SK-N-SH treated with all-trans-retinoic acid at 6 μM for 48 hours (cell line): ENCODE data around the gene PIWIL4.

Source experiments
- ATAC-seq: fragments of 200-7000 bp; cut with Tn5 transposase; 3 replicates; pipeline ENCODE4 v1.9.1; 2020; ENCODE audit warnings: mild to moderate bottlenecking, moderate library complexity
- ARNTL ChIP-seq: fragments of 450-650 bp; formaldehyde crosslinking; IDR thresholded peaks from 2 replicates; pipeline ENCODE4 v1.5.0; 2020; ENCODE audit warnings: low read depth, mild to moderate bottlenecking, moderate library complexity, borderline replicate concordance
- BACH2 ChIP-seq: fragments of 250-450 bp; sonication (Bioruptor Pico); IDR thresholded peaks from 2 replicates; pipeline ENCODE4 v1.9.0; 2021; ENCODE audit warnings: mild to moderate bottlenecking, borderline replicate concordance
- CSDC2 ChIP-seq: fragments of 250-450 bp; sonication (Bioruptor Pico); IDR thresholded peaks from 2 replicates; pipeline ENCODE4 v1.5.0; 2020; ENCODE audit warnings: mild to moderate bottlenecking, moderate library complexity
- CSRNP3 ChIP-seq: fragments of 250-450 bp; sonication (Bioruptor Pico); IDR thresholded peaks from 2 replicates; pipeline ENCODE4 v1.5.1; 2021; ENCODE audit warnings: mild to moderate bottlenecking, moderate library complexity
- ESRRG ChIP-seq: fragments of 250-450 bp; sonication (Bioruptor Pico); IDR thresholded peaks from 2 replicates; pipeline ENCODE4 v1.6.1; 2021; ENCODE audit warnings: mild to moderate bottlenecking
- OSR1 ChIP-seq: fragments of 250-450 bp; sonication (Bioruptor Pico); IDR thresholded peaks from 2 replicates; pipeline ENCODE4 v1.8.0; 2022; ENCODE audit warnings: moderate library complexity, mild to moderate bottlenecking, inconsistent platforms
- PATZ1 ChIP-seq: fragments of 250-450 bp; sonication (Bioruptor Pico); IDR thresholded peaks from 2 replicates; pipeline ENCODE4 v1.8.0; 2020; ENCODE audit warnings: mild to moderate bottlenecking, moderate library complexity, borderline replicate concordance
- POU6F1 ChIP-seq: fragments of 250-450 bp; sonication (Bioruptor Pico); IDR thresholded peaks from 2 replicates; pipeline ENCODE4 v1.8.0; 2021; ENCODE audit warnings: low read depth, mild to moderate bottlenecking, moderate library complexity, borderline replicate concordance
- PPARA ChIP-seq: fragments of 250-450 bp; sonication (Bioruptor Pico); IDR thresholded peaks from 2 replicates; pipeline ENCODE4 v1.5.0; 2020; ENCODE audit warnings: mild to moderate bottlenecking, borderline replicate concordance
- RARB ChIP-seq: fragments of 250-450 bp; sonication (Bioruptor Pico); IDR thresholded peaks from 2 replicates; pipeline ENCODE4 v1.8.0; 2021; ENCODE audit warnings: mild to moderate bottlenecking, moderate library complexity
- SNAI2 ChIP-seq: fragments of 250-450 bp; sonication (Bioruptor Pico); IDR thresholded peaks from 2 replicates; pipeline ENCODE4 v1.5.0; 2020; ENCODE audit warnings: mild to moderate bottlenecking, moderate library complexity
- TCF4 ChIP-seq: fragments of 250-450 bp; sonication (Bioruptor Pico); IDR thresholded peaks from 2 replicates; pipeline ENCODE4 v1.8.0; 2021; ENCODE audit warnings: mild to moderate bottlenecking, moderate library complexity, borderline replicate concordance
- TOX ChIP-seq: fragments of 250-450 bp; sonication (Bioruptor Pico); IDR thresholded peaks from 2 replicates; pipeline ENCODE4 v1.8.0; 2021; ENCODE audit warnings: mild to moderate bottlenecking, moderate library complexity, borderline replicate concordance
- TSHZ2 ChIP-seq: fragments of 250-450 bp; sonication (Bioruptor Pico); IDR thresholded peaks from 2 replicates; pipeline ENCODE4 v1.5.0; 2020; ENCODE audit warnings: mild to moderate bottlenecking, moderate library complexity
- ZC3H10 ChIP-seq: fragments of 250-450 bp; sonication (Bioruptor Pico); IDR thresholded peaks from 2 replicates; pipeline ENCODE4 v1.5.1; 2021; ENCODE audit warnings: mild to moderate bottlenecking, moderate library complexity
- ZFP3 ChIP-seq: fragments of 250-450 bp; sonication (Bioruptor Pico); IDR thresholded peaks from 2 replicates; pipeline ENCODE4 v1.5.0; 2020; ENCODE audit warnings: mild to moderate bottlenecking, moderate library complexity
- ZFP30 ChIP-seq: fragments of 450-650 bp; formaldehyde crosslinking; IDR thresholded peaks from 2 replicates; pipeline ENCODE4 v1.5.0; 2022; ENCODE audit warnings: mild to moderate bottlenecking, moderate library complexity
- ZNF565 ChIP-seq: fragments of 450-650 bp; formaldehyde crosslinking; conservative IDR thresholded peaks from 2 replicates; pipeline ENCODE4 v1.5.0; 2020; ENCODE audit warnings: low read depth, mild to moderate bottlenecking, moderate library complexity
- ZNF70 ChIP-seq: fragments of 450-650 bp; formaldehyde crosslinking; IDR thresholded peaks from 2 replicates; pipeline ENCODE4 v1.5.0; 2020; ENCODE audit warnings: mild to moderate bottlenecking, moderate library complexity
- ZNF8 ChIP-seq: fragments of 450-650 bp; formaldehyde crosslinking; IDR thresholded peaks from 2 replicates; pipeline ENCODE4 v1.5.0; 2020; ENCODE audit warnings: mild to moderate bottlenecking, moderate library complexity

PIWIL4 gene

GRCh38 chr11:94536386-94536785 lies 30.8 kb upstream of the PIWIL4 start:
- no peak for TF ChIP-seq TSHZ2
- no peak for TF ChIP-seq ZNF565 (CRISPR knock-in tag)
- TF ChIP-seq OSR1 = no peak

GRCh38 chr11:94537031-94537600 lies 30.1 kb upstream of the PIWIL4 start:
- no peak for ATAC-seq
- TF ChIP-seq ARNTL (no peak), ESRRG (CRISPR knock-in tag) (no peak), ZC3H10 (no peak), RARB (CRISPR knock-in tag) (no peak), POU6F1 (CRISPR knock-in tag) (no peak), CSRNP3 (CRISPR knock-in tag) (no peak), TOX (CRISPR knock-in tag) (no peak), ZNF565 (CRISPR knock-in tag) (no peak), CSDC2 (CRISPR knock-in tag) (no peak), ZNF70 (CRISPR knock-in tag) (no peak), TSHZ2 (no peak), PPARA (CRISPR knock-in tag) (no peak), ZNF8 (no peak), OSR1 (no peak), ZFP30 (CRISPR knock-in tag) (no peak), SNAI2 (CRISPR knock-in tag) (no peak), TCF4 (no peak), ZFP3 (CRISPR knock-in tag) (no peak), BACH2 (CRISPR knock-in tag) (no peak), PATZ1 (CRISPR knock-in tag) (no peak)

More at GRCh38 chr11:94536386-94536785, 30.8 kb upstream of the PIWIL4 start:
- ATAC-seq = no peak

GRCh38 chr11:94539420-94539819 lies 27.7 kb upstream of the PIWIL4 start:
- TF ChIP-seq ZNF565 (CRISPR knock-in tag) = no peak
- no peak for ATAC-seq
